H9 (cell line): ENCODE measurements around the gene TSPAN18. TPM values are rescaled to one million over a fixed set of nuclear protein-coding genes. Genes with fewer than 3 reads are reported as not detected.

Experiments
- DNase-seq: peaks from one replicate; pipeline ENCODE4 v3.0.0-alpha.2; 2017
- H2AFZ ChIP-seq: one replicate; pipeline ENCODE4 v1.6.1; 2013; ENCODE audit warnings: mild to moderate bottlenecking, low read length, control low read depth, moderate library complexity
- H2AK5ac ChIP-seq: 2 replicates; pipeline ENCODE4 v1.6.1; 2013; ENCODE audit warnings: low read length, control low read depth, mixed read lengths; ENCODE audit not compliant: insufficient read length
- H2BK120ac ChIP-seq: one replicate; pipeline ENCODE4 v1.6.1; 2013; ENCODE audit warnings: low read depth, mild to moderate bottlenecking, low read length, control low read depth, inconsistent platforms; ENCODE audit not compliant: poor library complexity, severe bottlenecking
- H2BK12ac ChIP-seq: 2 replicates; pipeline ENCODE4 v1.6.1; 2013; ENCODE audit warnings: low read length, control low read depth, mixed read lengths, low read depth; ENCODE audit not compliant: insufficient read length
- H2BK15ac ChIP-seq: 2 replicates; pipeline ENCODE4 v1.6.1; 2013; ENCODE audit warnings: low read depth, low read length, control low read depth
- H2BK20ac ChIP-seq: one replicate; pipeline ENCODE4 v1.6.1; 2013; ENCODE audit warnings: low read depth, mild to moderate bottlenecking, low read length, control low read depth, inconsistent platforms; ENCODE audit not compliant: poor library complexity, severe bottlenecking
- H2BK5ac ChIP-seq: 2 replicates; pipeline ENCODE4 v1.6.1; 2013; ENCODE audit warnings: low read length, control low read depth, mixed read lengths; ENCODE audit not compliant: insufficient read length
- H3K14ac ChIP-seq: 2 replicates; pipeline ENCODE4 v1.6.1; 2013; ENCODE audit warnings: low read length, control low read depth; ENCODE audit not compliant: insufficient read depth
- H3K18ac ChIP-seq: 2 replicates; pipeline ENCODE4 v1.6.1; 2013; ENCODE audit warnings: low read depth, mild to moderate bottlenecking, mixed read lengths, low read length, control low read depth; ENCODE audit not compliant: insufficient read length
- H3K23ac ChIP-seq: 2 replicates; pipeline ENCODE4 v1.6.1; 2013; ENCODE audit warnings: low read length, control low read depth, mixed read lengths, low read depth; ENCODE audit not compliant: insufficient read length
- H3K23me2 ChIP-seq: 2 replicates; pipeline ENCODE4 v1.6.1; 2013; ENCODE audit warnings: low read depth, mild to moderate bottlenecking, mixed read lengths, low read length, control low read depth; ENCODE audit not compliant: insufficient read length, poor library complexity, severe bottlenecking
- H3K27ac ChIP-seq: 2 replicates; pipeline ENCODE4 v1.5.1; 2013; ENCODE audit warnings: low read length, control low read depth, mixed read lengths, low read depth; ENCODE audit not compliant: insufficient read length
- H3K27me3 ChIP-seq: 2 replicates; pipeline ENCODE4 v1.6.1; 2013; ENCODE audit warnings: low read length, control low read depth, inconsistent platforms; ENCODE audit not compliant: insufficient read depth
- H3K4ac ChIP-seq: 2 replicates; pipeline ENCODE4 v1.6.1; 2013; ENCODE audit warnings: low read depth, mild to moderate bottlenecking, control low read depth, inconsistent platforms, low read length, moderate library complexity
- H3K4me1 ChIP-seq: 2 replicates; pipeline ENCODE4 v1.6.1; 2013; ENCODE audit warnings: low read length, control low read depth, inconsistent platforms; ENCODE audit not compliant: insufficient read depth
- H3K4me2 ChIP-seq: 2 replicates; pipeline ENCODE4 v1.6.1; 2013; ENCODE audit warnings: low read length, control low read depth, mixed read lengths; ENCODE audit not compliant: insufficient read length, insufficient read depth
- H3K56ac ChIP-seq: 2 replicates; pipeline ENCODE4 v1.6.1; 2013; ENCODE audit warnings: low read depth, mild to moderate bottlenecking, mixed read lengths, low read length, control low read depth; ENCODE audit not compliant: insufficient read length
- H3K79me1 ChIP-seq: 2 replicates; pipeline ENCODE4 v1.6.1; 2013; ENCODE audit warnings: low read depth, mild to moderate bottlenecking, moderate library complexity, low read length, control low read depth, inconsistent platforms; ENCODE audit not compliant: insufficient read depth, poor library complexity, severe bottlenecking
- H3K79me2 ChIP-seq: 2 replicates; pipeline ENCODE4 v1.6.1; 2013; ENCODE audit warnings: low read length, control low read depth, inconsistent platforms; ENCODE audit not compliant: insufficient read depth
- H3K9ac ChIP-seq: 2 replicates; pipeline ENCODE4 v1.6.1; 2013; ENCODE audit warnings: low read length, control low read depth, mixed read lengths; ENCODE audit not compliant: insufficient read length; ENCODE audit errors: extremely low read depth
- H3K9me3 ChIP-seq: one replicate; pipeline ENCODE4 v1.6.1; 2013; ENCODE audit warnings: low read depth, low read length, inconsistent platforms; ENCODE audit not compliant: control insufficient read depth
- H3T11ph ChIP-seq: one replicate; pipeline ENCODE4 v1.6.1; 2013; ENCODE audit warnings: mild to moderate bottlenecking, low read length, control low read depth, inconsistent platforms
- H4K20me1 ChIP-seq: one replicate; pipeline ENCODE4 v1.6.1; 2013; ENCODE audit not compliant: control insufficient read depth, insufficient read length, insufficient read depth
- H4K5ac ChIP-seq: 2 replicates; pipeline ENCODE4 v1.6.1; 2013; ENCODE audit warnings: low read depth, mild to moderate bottlenecking, mixed read lengths, low read length, control low read depth; ENCODE audit not compliant: insufficient read length
- H4K8ac ChIP-seq: replicated peaks from 2 replicates; pipeline ENCODE4 v1.6.1; 2013; ENCODE audit warnings: low read length, control low read depth, mixed read lengths, low read depth; ENCODE audit not compliant: insufficient read length
- H4K91ac ChIP-seq: 2 replicates; pipeline ENCODE4 v1.6.1; 2013; ENCODE audit warnings: low read depth, mild to moderate bottlenecking, moderate library complexity, mixed read lengths, low read length, control low read depth; ENCODE audit not compliant: insufficient read length
- H3K27ac Mint-ChIP-seq, 3 experiments: 2 replicates in 2 of 3; 3 replicates in 1 of 3; pipeline ENCODE4 v1.8.0; 2020 to 2021; ENCODE audit warnings: mixed read lengths in 3 of 3, mild to moderate bottlenecking in 1 of 3, moderate library complexity in 1 of 3
- H3K27me3 Mint-ChIP-seq: 2 replicates; pipeline ENCODE4 v1.8.0; 2021; ENCODE audit warnings: low read depth, mild to moderate bottlenecking, moderate library complexity, mixed read lengths
- H3K36me3 Mint-ChIP-seq, 3 experiments: 2 replicates in 2 of 3; 3 replicates in 1 of 3; pipeline ENCODE4 v1.8.0; 2020 to 2021; ENCODE audit warnings: low read depth in 3 of 3, mixed read lengths in 3 of 3; ENCODE audit not compliant: insufficient read depth in 1 of 3
- H3K4me1 Mint-ChIP-seq, 2 experiments: 2 replicates each; pipeline ENCODE4 v1.8.0; 2020; ENCODE audit warnings: mixed read lengths in 2 of 2
- H3K4me3 Mint-ChIP-seq, 2 experiments: 2 replicates in 1 of 2; 3 replicates in 1 of 2; pipeline ENCODE4 v1.8.0; 2020 to 2021; ENCODE audit warnings: mild to moderate bottlenecking in 2 of 2, mixed read lengths in 2 of 2, moderate library complexity in 1 of 2
- H3K9me3 Mint-ChIP-seq, 2 experiments: 2 replicates in 1 of 2; 3 replicates in 1 of 2; pipeline ENCODE4 v1.8.0; 2020; ENCODE audit warnings: mild to moderate bottlenecking in 2 of 2, mixed read lengths in 2 of 2, moderate library complexity in 1 of 2
- WGBS: extraction: QIAGEN DNeasy Blood & Tissue Kit; methylation state at CpG from one replicate; pipeline ENCODE4 v1.1.7; 2013; ENCODE audit warnings: missing lambda C conversion rate, low lambda C conversion rate, mixed read lengths; ENCODE audit not compliant: insufficient read length; ENCODE audit errors: extremely low coverage; 5-methylcytosine and 5-hydroxymethylcytosine counted together
- total RNA-seq: library from RNA; stranded (reverse); gene quantifications from 2 replicates; pipeline ENCODE4 v1.2.1, GENCODE V29; 2021
- TF ChIP-seq, protein P1 (sequence below): fragments of 200-600 bp; sonication (generic); conservative IDR thresholded peaks from 3 replicates; pipeline ENCODE4 v1.8.0; 2021; ENCODE audit warnings: antibody characterized with exemption, mild to moderate bottlenecking

Gene TSPAN18
- total RNA-seq, 1 experiment from 2014 or later: 25.3 TPM

DNA sequence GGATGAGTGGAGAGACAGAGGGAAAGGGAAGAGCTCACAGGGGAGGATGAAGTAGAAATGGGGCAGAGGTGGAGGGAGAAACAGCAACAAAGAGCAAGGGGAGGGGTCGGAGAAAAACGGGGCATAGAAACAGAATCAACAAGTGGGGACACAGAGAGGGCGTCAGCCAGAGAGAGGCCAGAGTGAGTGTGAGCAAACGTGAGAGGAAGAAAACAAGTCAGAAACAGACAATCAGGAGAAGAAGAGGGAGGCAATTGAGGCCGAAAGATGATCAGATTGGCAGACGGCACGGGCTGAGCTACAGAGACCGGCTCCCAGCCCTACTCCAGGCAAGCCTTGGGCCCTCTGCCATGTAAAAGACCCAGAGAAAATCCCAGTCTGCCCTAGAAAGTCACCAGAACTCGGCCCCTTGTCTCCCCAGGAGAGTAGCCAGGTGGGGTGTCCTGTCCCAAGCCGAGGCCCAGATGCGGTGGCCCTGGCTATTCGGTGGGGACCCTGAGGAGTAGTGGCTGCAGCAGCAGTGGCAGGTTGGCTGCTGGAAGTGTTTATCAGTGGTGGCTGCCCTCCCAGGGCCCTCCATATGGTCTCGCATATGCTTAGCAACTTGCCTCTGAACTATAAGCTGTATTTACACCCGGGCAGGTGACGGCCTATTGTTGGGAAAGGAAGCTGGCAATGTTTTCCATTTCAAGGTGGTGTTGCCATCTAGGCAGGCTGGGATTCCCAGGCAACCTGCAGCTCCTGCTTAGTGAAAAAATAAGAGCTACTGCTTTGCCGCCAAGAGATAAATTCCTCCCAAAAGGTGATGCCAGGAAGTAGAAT, 14.8 kb upstream of the TSPAN18 start:
- H3K4me1 Mint-ChIP-seq: peaks cover 34% of the 10 kb centered on the region in 2 experiments

More for the DNA sequence above, 14.8 kb upstream of the TSPAN18 start:
- Histone ChIP-seq H4K20me1 (no peaks in the 10 kb centered on the region), H2BK5ac (no peak overlapping the region), H3K9ac (no peak overlapping the region), H3K18ac (peak overlapping the region; percentile 9), H3K23ac (no peak overlapping the region), H3K27me3 (no peaks in the 10 kb centered on the region), H3K79me2 (no peaks in the 10 kb centered on the region), H2AK5ac (no peak overlapping the region), H2BK20ac (no peak overlapping the region), H3T11ph (no peak overlapping the region), H3K9me3 (no peaks in the 10 kb centered on the region), H3K4ac (no peak overlapping the region), H2BK12ac (no peak overlapping the region), H4K5ac (no peak overlapping the region), H3K79me1 (no peaks in the 10 kb centered on the region), H3K23me2 (no peaks in the 10 kb centered on the region), H2BK15ac (no peak overlapping the region), H3K4me2 (peak overlapping the region; percentile 32), H3K27ac (no peak overlapping the region), H4K91ac (no peak overlapping the region), H3K56ac (no peak overlapping the region), H2BK120ac (no peak overlapping the region), H4K8ac (no peak overlapping the region), H2AFZ (no peak overlapping the region), H3K14ac (peak overlapping the region; percentile 58; the same call in 1 of the 2 replicates), H3K4me1 (peaks cover 4% of the 10 kb centered on the region; the same call in 1 of the 2 replicates)
- no CpG with 5 or more reads among the region's 16 CpGs for WGBS
- peak; percentile 42 for DNase-seq
- Mint-ChIP-seq H3K9me3 (peaks cover 0 to 11% of the 10 kb centered on the region in 2 experiments; a peak in 2 of 5 replicates), H3K27ac (peak overlapping the region in 2 of 3 experiments; percentile 26 to 80; a peak in 3 of 7 replicates), H3K4me3 (peak overlapping the region in 1 of 2 experiments; percentile 61; a peak in 2 of 5 replicates), H3K27me3 (peaks cover 32% of the 10 kb centered on the region), H3K36me3 (no peaks in the 10 kb centered on the region; a peak in 1 of 7 replicates)
- TF ChIP-seq, protein P1, sequence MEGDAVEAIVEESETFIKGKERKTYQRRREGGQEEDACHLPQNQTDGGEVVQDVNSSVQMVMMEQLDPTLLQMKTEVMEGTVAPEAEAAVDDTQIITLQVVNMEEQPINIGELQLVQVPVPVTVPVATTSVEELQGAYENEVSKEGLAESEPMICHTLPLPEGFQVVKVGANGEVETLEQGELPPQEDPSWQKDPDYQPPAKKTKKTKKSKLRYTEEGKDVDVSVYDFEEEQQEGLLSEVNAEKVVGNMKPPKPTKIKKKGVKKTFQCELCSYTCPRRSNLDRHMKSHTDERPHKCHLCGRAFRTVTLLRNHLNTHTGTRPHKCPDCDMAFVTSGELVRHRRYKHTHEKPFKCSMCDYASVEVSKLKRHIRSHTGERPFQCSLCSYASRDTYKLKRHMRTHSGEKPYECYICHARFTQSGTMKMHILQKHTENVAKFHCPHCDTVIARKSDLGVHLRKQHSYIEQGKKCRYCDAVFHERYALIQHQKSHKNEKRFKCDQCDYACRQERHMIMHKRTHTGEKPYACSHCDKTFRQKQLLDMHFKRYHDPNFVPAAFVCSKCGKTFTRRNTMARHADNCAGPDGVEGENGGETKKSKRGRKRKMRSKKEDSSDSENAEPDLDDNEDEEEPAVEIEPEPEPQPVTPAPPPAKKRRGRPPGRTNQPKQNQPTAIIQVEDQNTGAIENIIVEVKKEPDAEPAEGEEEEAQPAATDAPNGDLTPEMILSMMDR: no peak
